ENCODE data around the gene SLC29A1. TPM values are rescaled to one million over a fixed set of nuclear protein-coding genes. Genes with fewer than 3 reads are reported as not detected.

The SLC29A1 gene
- total and polyA plus RNA-seq, 2 donors (not counting 3 experiments of a cell fraction or from before 2014, with no cell fraction given) = 202 to 539 TPM

DNA sequence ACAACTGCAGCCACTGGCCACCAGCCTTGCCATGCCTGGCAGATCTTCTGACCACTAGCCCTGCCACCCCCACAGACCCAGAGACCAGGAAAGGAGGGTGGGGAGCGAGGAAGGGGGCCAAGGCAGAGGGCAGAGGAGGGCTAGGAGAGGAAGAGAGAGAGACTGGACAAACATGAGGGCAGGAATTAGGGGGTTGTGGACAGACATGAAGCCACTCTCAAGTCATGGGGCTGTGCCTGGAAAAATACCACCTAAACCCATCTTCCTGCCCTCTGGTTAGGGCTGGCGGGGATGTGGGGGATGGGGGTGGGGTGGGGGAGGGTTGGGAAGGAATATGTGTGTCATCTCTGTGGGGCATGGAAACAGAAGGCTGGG is 1.4 kb upstream of the SLC29A1 start:
- intact Hi-C loops (cut with micrococcal nuclease) (loop anchor here (1.0 to 2.0 kb wide), 6 partner anchors 12 to 117 kb away; partner anchors contain the start of gene SLC35B2), dilution Hi-C loops (cut with MboI; ENCODE audit: extremely low pct_ligation_motif_present, low sequenced_read_pairs) (no loop called here)
- H3K79me2 ChIP-seq (ENCODE audit: control insufficient read depth, insufficient read depth, low read length) = peaks cover 59% of the 10 kb centered on the region
- FAIRE-seq (no peak), DNase-seq (ENCODE audit: low read depth, low spot score) (no peak)
- no peaks in the 10 kb centered on the region for H3K36me3 ChIP-seq (ENCODE audit: control insufficient read depth in 2 of 2, extremely low read depth in 1 of 2, insufficient read depth in 2 of 2, low read length in 2 of 2)
- no peaks in the 10 kb centered on the region for H3K27me3 ChIP-seq (ENCODE audit: control insufficient read depth in 2 of 2, insufficient read depth in 2 of 2, low read length in 2 of 2)
- H3K9me1 ChIP-seq (replicated peaks; ENCODE audit: control insufficient read depth, extremely low read depth, insufficient read depth, low read length) = no peaks in the 10 kb centered on the region
- no TSS peak for BruUV-seq (replicated peaks)
- peak overlapping the region; percentile 97 for H3K27ac ChIP-seq (ENCODE audit: insufficient read depth, low read depth, low read length)
- peak overlapping the region in 2 of 3 experiments; percentile 30 to 56 for H3K4me3 ChIP-seq (replicated peaks in 1 of 3; ENCODE audit: insufficient read depth in 1 of 3, low read depth in 1 of 3, low read length in 3 of 3)
- H3K4me1 ChIP-seq (ENCODE audit: control insufficient read depth, extremely low read depth, insufficient read depth, low read length) = peaks cover 64% of the 10 kb centered on the region
- no peaks in the 10 kb centered on the region for H3K9me3 ChIP-seq (replicated peaks; ENCODE audit: control insufficient read depth, insufficient read depth, low read length)
- no peak overlapping the region for H2AFZ ChIP-seq (ENCODE audit: low read depth, low read length)
- TF ChIP-seq POLR2AphosphoS5 (IDR thresholded peaks at IDR 0.05; ENCODE audit: insufficient read depth, low read depth, low read length) = no peak
- no peak for TF ChIP-seq JUN (IDR thresholded peaks at IDR 0.05; ENCODE audit: borderline replicate concordance, insufficient read depth, insufficient read length, low read depth)
- no peaks in the 10 kb centered on the region for H4K20me1 ChIP-seq (replicated peaks; ENCODE audit: control insufficient read depth, extremely low read depth, insufficient read depth, low read length)
- CTCF ChIA-PET = interaction anchor here (0.6 to 9.2 kb wide), 18 partner anchors 9 to 140 kb away, joined by 3 to 91 read pairs (median 5); partner anchors contain the start of gene HSP90AB1
- peak overlapping the region; percentile 86 for H3K4me2 ChIP-seq (ENCODE audit: insufficient read depth, low read length)
- POLR2A ChIA-PET = interaction anchor here (0.6 to 5.3 kb wide), 4 partner anchors 8 to 35 kb away, joined by 3 to 34 read pairs (median 4); partner anchors contain the start of gene HSP90AB1
- H3K9ac ChIP-seq (replicated peaks; ENCODE audit: extremely low read depth, insufficient read depth, low read length) = peak overlapping the region; percentile 72

DNA sequence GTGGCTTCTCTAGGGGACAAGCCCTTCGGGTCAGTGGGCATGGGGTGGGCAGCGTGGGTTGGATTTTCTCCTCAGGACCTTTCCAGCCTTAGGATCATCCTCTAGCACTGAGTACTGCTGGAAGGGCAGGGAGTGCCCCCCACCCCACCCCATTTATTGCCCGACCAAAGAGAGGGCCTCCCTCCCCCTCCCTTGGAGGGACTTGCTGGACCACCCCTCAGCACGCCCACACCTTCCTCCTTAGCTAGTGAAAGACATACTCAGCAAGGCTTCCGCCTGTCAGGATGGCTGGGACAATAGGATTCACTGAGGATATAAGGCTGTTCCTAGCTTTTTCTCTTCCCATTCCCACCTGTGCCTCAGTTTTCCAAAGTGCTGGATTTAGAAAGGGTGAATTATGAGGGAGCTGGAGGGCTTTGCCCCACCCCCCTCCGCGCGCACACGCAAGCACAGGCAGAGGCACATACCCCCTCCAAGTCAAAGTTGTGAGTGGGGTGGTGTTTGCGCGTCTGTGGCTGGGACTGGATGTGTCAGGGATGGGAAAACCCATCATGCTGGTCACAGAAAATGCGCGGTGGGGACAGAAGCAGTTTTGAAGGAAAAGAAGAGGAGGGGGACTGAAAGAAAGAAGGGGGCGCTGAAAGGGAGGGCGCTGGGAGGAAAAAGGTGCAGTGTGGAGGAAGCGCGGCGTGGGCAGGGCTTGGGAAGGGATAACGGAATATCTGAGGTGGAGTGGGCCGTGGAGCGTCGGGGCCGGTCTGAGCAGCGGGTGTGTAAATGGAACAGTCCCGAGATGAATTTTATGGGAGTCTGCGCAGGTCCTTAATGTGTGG is 693 bp upstream of the SLC29A1 start:
- Histone ChIP-seq H3K9me3 (replicated peaks; ENCODE audit: control insufficient read depth, insufficient read depth, low read length) (no peaks in the 10 kb centered on the region), H3K27ac (ENCODE audit: insufficient read depth, low read depth, low read length) (peak overlapping the region; percentile 97), H3K4me1 (ENCODE audit: control insufficient read depth, extremely low read depth, insufficient read depth, low read length) (peaks cover 64% of the 10 kb centered on the region), H3K4me3 (replicated peaks in 1 of 3; ENCODE audit: insufficient read depth in 1 of 3, low read depth in 1 of 3, low read length in 3 of 3) (peak overlapping the region; percentile 32 to 64 (median 56)), H3K79me2 (ENCODE audit: control insufficient read depth, insufficient read depth, low read length) (peaks cover 67% of the 10 kb centered on the region), H3K9me1 (replicated peaks; ENCODE audit: control insufficient read depth, extremely low read depth, insufficient read depth, low read length) (no peaks in the 10 kb centered on the region), H3K27me3 (ENCODE audit: control insufficient read depth in 2 of 2, insufficient read depth in 2 of 2, low read length in 2 of 2) (no peaks in the 10 kb centered on the region), H2AFZ (ENCODE audit: low read depth, low read length) (no peak overlapping the region), H3K4me2 (ENCODE audit: insufficient read depth, low read length) (peak overlapping the region; percentile 86), H3K36me3 (ENCODE audit: control insufficient read depth in 2 of 2, extremely low read depth in 1 of 2, insufficient read depth in 2 of 2, low read length in 2 of 2) (no peaks in the 10 kb centered on the region), H3K9ac (replicated peaks; ENCODE audit: extremely low read depth, insufficient read depth, low read length) (peak overlapping the region; percentile 59), H4K20me1 (replicated peaks; ENCODE audit: control insufficient read depth, extremely low read depth, insufficient read depth, low read length) (no peaks in the 10 kb centered on the region)
- CTCF ChIA-PET = interaction anchor here (1.0 to 9.2 kb wide), 13 partner anchors 12 to 126 kb away, joined by 3 to 91 read pairs (median 7); partner anchors contain the start of gene HSP90AB1
- dilution Hi-C loops (cut with MboI; ENCODE audit: extremely low pct_ligation_motif_present, low sequenced_read_pairs) (no loop called here), intact Hi-C loops (cut with micrococcal nuclease) (loop anchor here (1.0 kb wide), 1 partner anchor 117 kb away; no protein-coding TSS in a partner anchor)
- BruUV-seq (replicated peaks) = no TSS peak
- POLR2A ChIA-PET = interaction anchor here (1.0 to 5.3 kb wide), 2 partner anchors 24 to 46 kb away, joined by 3 to 34 read pairs; partner anchors contain the start of gene HSP90AB1
- DNase-seq (ENCODE audit: low read depth, low spot score) (peak; percentile 61), FAIRE-seq (peak; percentile 44)
- no peak for TF ChIP-seq JUN (IDR thresholded peaks at IDR 0.05; ENCODE audit: borderline replicate concordance, insufficient read depth, insufficient read length, low read depth)
